Activated naive CD8-positive, alpha-beta T cell treated with anti-CD3 and anti-CD28 coated beads, Interleukin-2, amount 50 U/mL, for 16 hours (primary cell): ENCODE measurements around the gene EYS.
"Not testable (repeated sequence)": the region's sequence is repeated elsewhere in the genome, so short reads cannot be mapped to it uniquely, and the experiment has no call there.

ENCODE experiments used
- DNase-seq: peaks from one replicate; pipeline ENCODE4 v3.0.0-alpha.2; 2020; ENCODE audit warnings: low read depth, low spot score

Gene EYS

GRCh38 chr6:64482631-64483030 is 1224.4 kb downstream of the EYS start:
- DNase-seq = no peak

GRCh38 chr6:64479134-64479533 is 1227.9 kb downstream of the EYS start:
- DNase-seq = no peak

- no peak for DNase-seq
Observed at GRCh38 chr6:64477391-64477790, 1229.6 kb downstream of the EYS start.

GRCh38 chr6:64476935-64477334 is 1230.1 kb downstream of the EYS start:
- no peak for DNase-seq

- DNase-seq = not testable (repeated sequence)
Observed at GRCh38 chr6:64469405-64469804, 1237.6 kb downstream of the EYS start.

- no peak for DNase-seq
Observed at GRCh38 chr6:64467656-64468055, 1239.4 kb downstream of the EYS start.

- no peak for DNase-seq
Observed at GRCh38 chr6:64459411-64459944, 1247.5 kb downstream of the EYS start.

GRCh38 chr6:64448101-64448500 is 1258.9 kb downstream of the EYS start:
- DNase-seq = not testable (repeated sequence)

GRCh38 chr6:64445038-64445437 is 1262.0 kb downstream of the EYS start:
- no peak for DNase-seq

- no peak for DNase-seq
Observed at GRCh38 chr6:64439274-64439673, 1267.8 kb downstream of the EYS start.

- no peak for DNase-seq
Observed at GRCh38 chr6:64437996-64438395, 1269.0 kb downstream of the EYS start.

- DNase-seq = no peak
Observed at GRCh38 chr6:64429926-64430325, 1277.1 kb downstream of the EYS start.

GRCh38 chr6:64428186-64428585 is 1278.8 kb downstream of the EYS start:
- no peak for DNase-seq

GRCh38 chr6:64415926-64416325 is 1291.1 kb downstream of the EYS start:
- DNase-seq = no peak

- DNase-seq = no peak
Observed at GRCh38 chr6:64411226-64411625, 1295.8 kb downstream of the EYS start.

GRCh38 chr6:64409948-64410347 is 1297.1 kb downstream of the EYS start:
- DNase-seq = no peak

GRCh38 chr6:64404396-64404795 is 1302.6 kb downstream of the EYS start:
- DNase-seq = no peak

- no peak for DNase-seq
Observed at GRCh38 chr6:64383277-64383676, 1323.7 kb downstream of the EYS start.

GRCh38 chr6:64376394-64376793 is 1330.6 kb downstream of the EYS start:
- no peak for DNase-seq

- DNase-seq = no peak
Observed at GRCh38 chr6:64357430-64357829, 1349.6 kb downstream of the EYS start.

GRCh38 chr6:64347411-64347810 is 1359.6 kb downstream of the EYS start:
- no peak for DNase-seq

- no peak for DNase-seq
Observed at GRCh38 chr6:64335195-64335594, 1371.8 kb downstream of the EYS start.

- DNase-seq = no peak
Observed at GRCh38 chr6:64334636-64335035, 1372.4 kb downstream of the EYS start.

- no peak for DNase-seq
Observed at GRCh38 chr6:64330694-64331307, 1376.2 kb downstream of the EYS start.
